Mesothelial cell of epicardium (in vitro differentiated cells): ENCODE data around the gene LCMT1. TPM values are rescaled to one million over a fixed set of nuclear protein-coding genes. Genes with fewer than 3 reads are reported as not detected.

Experiments
- DNase-seq, 2 experiments: peaks; one replicate each; pipeline ENCODE4 v3.0.0; 2021; ENCODE audit warnings: low spot score in 2 of 2; ENCODE audit not compliant: unreplicated experiment in 2 of 2
- H3K27ac Mint-ChIP-seq: 2 replicates; pipeline ENCODE4 v1.8.0; 2021; ENCODE audit warnings: mixed read lengths
- H3K27me3 Mint-ChIP-seq: 2 replicates; pipeline ENCODE4 v1.8.0; 2021; ENCODE audit warnings: low read depth, mixed read lengths
- H3K36me3 Mint-ChIP-seq: 2 replicates; pipeline ENCODE4 v1.8.0; 2021; ENCODE audit warnings: mixed read lengths
- H3K4me1 Mint-ChIP-seq: 2 replicates; pipeline ENCODE4 v1.8.0; 2021; ENCODE audit warnings: mixed read lengths
- H3K4me3 Mint-ChIP-seq: 2 replicates; pipeline ENCODE4 v1.8.0; 2021; ENCODE audit warnings: mild to moderate bottlenecking, moderate library complexity, mixed read lengths
- H3K9me3 Mint-ChIP-seq: 2 replicates; pipeline ENCODE4 v1.8.0; 2021; ENCODE audit warnings: mixed read lengths
- total RNA-seq: library from RNA; stranded (reverse); gene quantifications from 3 replicates; pipeline ENCODE4 v1.2.1, GENCODE V29; 2021
- TF ChIP-seq, protein P1 (sequence below): fragments of 200-600 bp; sonication (generic); IDR thresholded peaks from one replicate; pipeline ENCODE4 v1.5.0; 2021; ENCODE audit warnings: antibody characterized with exemption; ENCODE audit not compliant: unreplicated experiment

Gene LCMT1
- total RNA-seq, 1 donor from 2014 or later: 58.5 TPM

DNA sequence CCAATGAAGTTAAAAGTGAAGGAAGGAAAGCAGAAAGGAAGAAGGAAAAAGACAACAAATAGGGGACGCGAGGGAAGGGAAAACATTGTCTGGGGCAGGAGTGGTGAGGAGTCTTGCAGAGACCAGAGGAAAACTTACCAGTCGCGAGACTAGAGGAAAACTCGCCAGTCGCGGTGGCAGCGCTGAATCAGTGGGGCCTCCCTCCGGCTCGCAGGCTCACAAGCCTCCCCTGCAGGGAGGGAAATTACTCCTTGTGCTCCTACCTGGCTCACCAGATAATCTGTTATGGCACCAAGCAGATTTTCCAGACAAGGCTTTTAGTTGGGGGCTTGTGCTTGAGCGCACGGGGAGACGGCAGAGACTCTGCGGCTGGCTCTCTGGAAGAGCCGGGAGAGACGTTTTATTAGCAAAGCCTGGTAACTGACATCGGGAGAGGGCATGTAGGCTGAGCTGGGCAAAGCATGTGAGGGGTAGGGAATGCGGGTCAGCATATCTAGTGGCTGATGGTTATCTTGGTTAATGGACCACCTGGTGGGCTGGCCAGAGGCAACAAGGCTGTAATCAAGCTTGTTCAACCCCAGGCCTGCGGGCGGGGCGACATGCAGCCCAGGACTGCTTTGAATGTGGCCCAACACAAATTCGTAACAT, 37.1 kb downstream of the LCMT1 start:
- peaks cover 12% of the 10 kb centered on the region for H3K36me3 Mint-ChIP-seq
- H3K27ac Mint-ChIP-seq: no peak overlapping the region
- H3K4me3 Mint-ChIP-seq: no peak overlapping the region
- no peaks in the 10 kb centered on the region for H3K9me3 Mint-ChIP-seq
- H3K4me1 Mint-ChIP-seq: peaks cover 10% of the 10 kb centered on the region
- TF ChIP-seq, protein P1, sequence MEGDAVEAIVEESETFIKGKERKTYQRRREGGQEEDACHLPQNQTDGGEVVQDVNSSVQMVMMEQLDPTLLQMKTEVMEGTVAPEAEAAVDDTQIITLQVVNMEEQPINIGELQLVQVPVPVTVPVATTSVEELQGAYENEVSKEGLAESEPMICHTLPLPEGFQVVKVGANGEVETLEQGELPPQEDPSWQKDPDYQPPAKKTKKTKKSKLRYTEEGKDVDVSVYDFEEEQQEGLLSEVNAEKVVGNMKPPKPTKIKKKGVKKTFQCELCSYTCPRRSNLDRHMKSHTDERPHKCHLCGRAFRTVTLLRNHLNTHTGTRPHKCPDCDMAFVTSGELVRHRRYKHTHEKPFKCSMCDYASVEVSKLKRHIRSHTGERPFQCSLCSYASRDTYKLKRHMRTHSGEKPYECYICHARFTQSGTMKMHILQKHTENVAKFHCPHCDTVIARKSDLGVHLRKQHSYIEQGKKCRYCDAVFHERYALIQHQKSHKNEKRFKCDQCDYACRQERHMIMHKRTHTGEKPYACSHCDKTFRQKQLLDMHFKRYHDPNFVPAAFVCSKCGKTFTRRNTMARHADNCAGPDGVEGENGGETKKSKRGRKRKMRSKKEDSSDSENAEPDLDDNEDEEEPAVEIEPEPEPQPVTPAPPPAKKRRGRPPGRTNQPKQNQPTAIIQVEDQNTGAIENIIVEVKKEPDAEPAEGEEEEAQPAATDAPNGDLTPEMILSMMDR: no peak
- H3K27me3 Mint-ChIP-seq: peaks cover 7% of the 10 kb centered on the region
- no peak for DNase-seq

DNA sequence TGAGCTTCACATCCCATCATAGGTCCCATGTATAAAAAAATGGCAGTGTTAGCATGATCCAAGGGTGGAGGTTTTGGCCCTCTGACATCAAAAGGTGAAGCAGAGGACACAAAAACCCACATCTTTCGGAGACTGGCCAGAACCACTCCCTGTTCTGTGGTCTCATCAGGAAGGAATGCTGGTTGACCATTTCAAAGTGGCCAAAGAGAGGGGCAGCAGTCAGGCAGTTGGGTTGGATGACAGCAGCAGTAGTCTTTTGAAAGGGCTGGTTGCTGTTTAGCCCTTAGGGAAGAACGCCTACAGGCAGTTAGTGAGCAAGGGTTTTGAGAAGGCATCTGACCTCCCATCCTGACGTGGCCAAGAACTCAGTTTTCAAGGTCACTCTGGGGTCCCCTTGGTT, 40.5 kb downstream of the LCMT1 start:
- peaks cover 10% of the 10 kb centered on the region for H3K4me1 Mint-ChIP-seq
- H3K4me3 Mint-ChIP-seq: no peak overlapping the region
- TF ChIP-seq, protein P1: no peak
- H3K27ac Mint-ChIP-seq: no peak overlapping the region
- H3K9me3 Mint-ChIP-seq: no peaks in the 10 kb centered on the region
- peaks cover 32% of the 10 kb centered on the region for H3K36me3 Mint-ChIP-seq
- H3K27me3 Mint-ChIP-seq: peaks cover 7% of the 10 kb centered on the region
- no peak for DNase-seq

DNA sequence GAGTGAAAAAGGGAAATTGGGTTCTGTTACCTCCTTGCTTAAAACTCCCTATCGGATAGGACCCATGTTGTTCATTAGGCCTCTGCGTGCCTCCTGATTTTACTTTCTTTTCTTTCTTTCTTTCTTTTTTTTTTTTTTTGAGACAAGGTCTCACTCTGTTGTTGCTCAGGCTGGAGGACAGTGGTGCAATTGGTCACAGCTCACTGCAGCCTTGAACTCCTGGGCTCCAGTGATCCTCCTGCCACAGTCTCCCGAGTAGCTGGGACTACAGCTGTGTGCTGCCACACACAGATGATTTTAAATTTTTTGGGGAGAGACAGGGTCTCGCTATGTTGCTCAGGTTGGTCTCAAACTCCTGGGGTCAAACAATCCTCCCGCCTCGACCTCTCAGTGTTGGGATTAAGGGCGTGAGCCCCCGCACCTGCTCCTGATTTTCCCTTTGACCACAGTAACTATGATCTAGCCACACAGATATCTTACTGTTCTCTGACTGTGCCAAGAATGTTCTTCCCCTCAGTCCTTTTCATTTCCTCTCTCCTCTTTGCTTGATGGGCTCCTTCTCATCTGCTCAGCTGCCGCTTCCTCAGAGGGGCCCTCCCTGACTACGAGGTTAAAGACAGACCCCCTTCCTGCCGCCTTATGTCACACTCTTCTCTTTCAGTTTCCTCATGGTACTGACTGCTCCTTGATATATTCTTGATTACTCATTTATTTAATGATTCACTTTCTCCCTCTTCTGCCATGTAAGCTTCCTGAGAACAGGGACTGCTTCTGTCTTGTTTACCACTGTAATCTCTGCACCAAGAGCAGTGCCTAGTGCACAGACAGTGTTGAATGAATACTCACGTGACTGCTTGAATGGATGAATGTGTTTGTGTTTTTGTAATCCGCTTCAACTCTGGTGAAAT, 44.3 kb downstream of the LCMT1 start:
- TF ChIP-seq, protein P1: no peak
- no peak overlapping the region for H3K27ac Mint-ChIP-seq
- peaks cover 52% of the 10 kb centered on the region for H3K36me3 Mint-ChIP-seq
- no peaks in the 10 kb centered on the region for H3K27me3 Mint-ChIP-seq
- no peak for DNase-seq
- no peak overlapping the region for H3K4me3 Mint-ChIP-seq
- no peaks in the 10 kb centered on the region for H3K4me1 Mint-ChIP-seq
- H3K9me3 Mint-ChIP-seq: no peaks in the 10 kb centered on the region

DNA sequence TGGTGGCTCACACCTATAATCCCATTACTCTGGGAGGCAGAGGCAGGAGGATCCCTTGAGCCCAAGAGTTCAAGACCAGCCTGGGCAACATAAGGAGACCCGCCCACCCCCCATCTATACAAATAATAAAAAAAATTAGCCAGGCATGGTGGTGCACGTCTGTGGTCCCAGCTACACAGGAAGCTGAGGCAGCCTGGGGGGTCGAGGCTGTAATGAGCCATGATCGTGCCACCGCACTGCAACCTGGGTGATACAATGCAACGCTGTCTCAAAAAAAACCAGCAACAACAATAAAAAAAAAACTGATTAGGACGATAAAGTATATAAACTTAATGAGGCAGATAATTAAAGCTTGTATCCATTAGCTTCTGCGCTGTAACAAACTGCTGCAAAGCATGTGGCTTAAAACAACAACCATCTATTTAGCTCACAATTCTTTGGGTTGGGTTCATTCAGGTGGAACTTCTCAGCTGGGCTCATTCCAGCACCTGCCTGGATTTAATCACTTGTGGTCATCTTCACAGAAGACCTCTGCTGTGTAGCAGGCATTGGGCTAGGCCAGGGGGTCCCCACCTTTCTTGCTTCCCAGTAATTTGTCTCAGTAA, 45.8 kb downstream of the LCMT1 start:
- H3K27ac Mint-ChIP-seq: no peak overlapping the region
- no peak for DNase-seq
- H3K27me3 Mint-ChIP-seq: no peaks in the 10 kb centered on the region
- TF ChIP-seq, protein P1: no peak
- no peaks in the 10 kb centered on the region for H3K4me1 Mint-ChIP-seq
- H3K36me3 Mint-ChIP-seq: peaks cover 61% of the 10 kb centered on the region
- H3K4me3 Mint-ChIP-seq: no peak overlapping the region
- H3K9me3 Mint-ChIP-seq: peaks cover 7% of the 10 kb centered on the region

DNA sequence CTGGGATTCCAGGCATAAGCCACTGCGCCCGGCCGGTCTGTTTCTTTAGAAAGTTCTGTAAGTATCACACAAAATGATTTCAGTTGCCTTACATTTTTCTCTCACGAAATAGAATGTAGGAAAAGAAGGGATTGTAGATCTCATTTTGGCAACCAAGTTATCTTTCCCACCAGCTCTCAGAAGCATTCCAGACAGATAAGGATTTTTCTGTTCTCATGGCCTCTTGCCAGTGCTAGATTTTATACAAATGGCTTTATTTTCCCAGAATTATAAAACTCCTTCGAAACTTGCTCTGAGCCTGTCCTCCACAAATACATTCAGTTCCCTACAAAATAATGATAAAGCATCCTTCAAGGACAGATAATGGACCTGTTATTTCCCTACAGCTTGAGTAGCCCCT, 46.9 kb downstream of the LCMT1 start:
- TF ChIP-seq, protein P1: no peak
- Mint-ChIP-seq H3K4me1 (no peaks in the 10 kb centered on the region), H3K9me3 (peaks cover 7% of the 10 kb centered on the region), H3K27ac (no peak overlapping the region), H3K4me3 (no peak overlapping the region), H3K27me3 (no peaks in the 10 kb centered on the region), H3K36me3 (peaks cover 55% of the 10 kb centered on the region)
- DNase-seq: no peak
